H9 (cell line): Measurements from ENCODE around the gene KLHL7. TPM values are rescaled to one million over a fixed set of nuclear protein-coding genes. Genes with fewer than 3 reads are reported as not detected.

Source experiments
- DNase-seq: peaks from one replicate; pipeline ENCODE4 v3.0.0-alpha.2; 2017
- H2AFZ ChIP-seq: one replicate; pipeline ENCODE4 v1.6.1; 2013; ENCODE audit warnings: mild to moderate bottlenecking, low read length, control low read depth, moderate library complexity
- H2AK5ac ChIP-seq: 2 replicates; pipeline ENCODE4 v1.6.1; 2013; ENCODE audit warnings: low read length, control low read depth, mixed read lengths; ENCODE audit not compliant: insufficient read length
- H2BK120ac ChIP-seq: one replicate; pipeline ENCODE4 v1.6.1; 2013; ENCODE audit warnings: low read depth, mild to moderate bottlenecking, low read length, control low read depth, inconsistent platforms; ENCODE audit not compliant: poor library complexity, severe bottlenecking
- H2BK12ac ChIP-seq: 2 replicates; pipeline ENCODE4 v1.6.1; 2013; ENCODE audit warnings: low read length, control low read depth, mixed read lengths, low read depth; ENCODE audit not compliant: insufficient read length
- H2BK15ac ChIP-seq: 2 replicates; pipeline ENCODE4 v1.6.1; 2013; ENCODE audit warnings: low read depth, low read length, control low read depth
- H2BK20ac ChIP-seq: one replicate; pipeline ENCODE4 v1.6.1; 2013; ENCODE audit warnings: low read depth, mild to moderate bottlenecking, low read length, control low read depth, inconsistent platforms; ENCODE audit not compliant: poor library complexity, severe bottlenecking
- H2BK5ac ChIP-seq: 2 replicates; pipeline ENCODE4 v1.6.1; 2013; ENCODE audit warnings: low read length, control low read depth, mixed read lengths; ENCODE audit not compliant: insufficient read length
- H3K14ac ChIP-seq: 2 replicates; pipeline ENCODE4 v1.6.1; 2013; ENCODE audit warnings: low read length, control low read depth; ENCODE audit not compliant: insufficient read depth
- H3K18ac ChIP-seq: 2 replicates; pipeline ENCODE4 v1.6.1; 2013; ENCODE audit warnings: low read depth, mild to moderate bottlenecking, mixed read lengths, low read length, control low read depth; ENCODE audit not compliant: insufficient read length
- H3K23ac ChIP-seq: 2 replicates; pipeline ENCODE4 v1.6.1; 2013; ENCODE audit warnings: low read length, control low read depth, mixed read lengths, low read depth; ENCODE audit not compliant: insufficient read length
- H3K23me2 ChIP-seq: 2 replicates; pipeline ENCODE4 v1.6.1; 2013; ENCODE audit warnings: low read depth, mild to moderate bottlenecking, mixed read lengths, low read length, control low read depth; ENCODE audit not compliant: insufficient read length, poor library complexity, severe bottlenecking
- H3K27ac ChIP-seq: 2 replicates; pipeline ENCODE4 v1.5.1; 2013; ENCODE audit warnings: low read length, control low read depth, mixed read lengths, low read depth; ENCODE audit not compliant: insufficient read length
- H3K27me3 ChIP-seq: 2 replicates; pipeline ENCODE4 v1.6.1; 2013; ENCODE audit warnings: low read length, control low read depth, inconsistent platforms; ENCODE audit not compliant: insufficient read depth
- H3K4ac ChIP-seq: 2 replicates; pipeline ENCODE4 v1.6.1; 2013; ENCODE audit warnings: low read depth, mild to moderate bottlenecking, control low read depth, inconsistent platforms, low read length, moderate library complexity
- H3K4me1 ChIP-seq: 2 replicates; pipeline ENCODE4 v1.6.1; 2013; ENCODE audit warnings: low read length, control low read depth, inconsistent platforms; ENCODE audit not compliant: insufficient read depth
- H3K4me2 ChIP-seq: 2 replicates; pipeline ENCODE4 v1.6.1; 2013; ENCODE audit warnings: low read length, control low read depth, mixed read lengths; ENCODE audit not compliant: insufficient read length, insufficient read depth
- H3K56ac ChIP-seq: 2 replicates; pipeline ENCODE4 v1.6.1; 2013; ENCODE audit warnings: low read depth, mild to moderate bottlenecking, mixed read lengths, low read length, control low read depth; ENCODE audit not compliant: insufficient read length
- H3K79me1 ChIP-seq: 2 replicates; pipeline ENCODE4 v1.6.1; 2013; ENCODE audit warnings: low read depth, mild to moderate bottlenecking, moderate library complexity, low read length, control low read depth, inconsistent platforms; ENCODE audit not compliant: insufficient read depth, poor library complexity, severe bottlenecking
- H3K79me2 ChIP-seq: 2 replicates; pipeline ENCODE4 v1.6.1; 2013; ENCODE audit warnings: low read length, control low read depth, inconsistent platforms; ENCODE audit not compliant: insufficient read depth
- H3K9ac ChIP-seq: 2 replicates; pipeline ENCODE4 v1.6.1; 2013; ENCODE audit warnings: low read length, control low read depth, mixed read lengths; ENCODE audit not compliant: insufficient read length; ENCODE audit errors: extremely low read depth
- H3K9me3 ChIP-seq: one replicate; pipeline ENCODE4 v1.6.1; 2013; ENCODE audit warnings: low read depth, low read length, inconsistent platforms; ENCODE audit not compliant: control insufficient read depth
- H3T11ph ChIP-seq: one replicate; pipeline ENCODE4 v1.6.1; 2013; ENCODE audit warnings: mild to moderate bottlenecking, low read length, control low read depth, inconsistent platforms
- H4K20me1 ChIP-seq: one replicate; pipeline ENCODE4 v1.6.1; 2013; ENCODE audit not compliant: control insufficient read depth, insufficient read length, insufficient read depth
- H4K5ac ChIP-seq: 2 replicates; pipeline ENCODE4 v1.6.1; 2013; ENCODE audit warnings: low read depth, mild to moderate bottlenecking, mixed read lengths, low read length, control low read depth; ENCODE audit not compliant: insufficient read length
- H4K8ac ChIP-seq: replicated peaks from 2 replicates; pipeline ENCODE4 v1.6.1; 2013; ENCODE audit warnings: low read length, control low read depth, mixed read lengths, low read depth; ENCODE audit not compliant: insufficient read length
- H4K91ac ChIP-seq: 2 replicates; pipeline ENCODE4 v1.6.1; 2013; ENCODE audit warnings: low read depth, mild to moderate bottlenecking, moderate library complexity, mixed read lengths, low read length, control low read depth; ENCODE audit not compliant: insufficient read length
- H3K27ac Mint-ChIP-seq, 3 experiments: 2 replicates in 2 of 3; 3 replicates in 1 of 3; pipeline ENCODE4 v1.8.0; 2020 to 2021; ENCODE audit warnings: mixed read lengths in 3 of 3, mild to moderate bottlenecking in 1 of 3, moderate library complexity in 1 of 3
- H3K27me3 Mint-ChIP-seq: 2 replicates; pipeline ENCODE4 v1.8.0; 2021; ENCODE audit warnings: low read depth, mild to moderate bottlenecking, moderate library complexity, mixed read lengths
- H3K36me3 Mint-ChIP-seq, 3 experiments: 2 replicates in 2 of 3; 3 replicates in 1 of 3; pipeline ENCODE4 v1.8.0; 2020 to 2021; ENCODE audit warnings: low read depth in 3 of 3, mixed read lengths in 3 of 3; ENCODE audit not compliant: insufficient read depth in 1 of 3
- H3K4me1 Mint-ChIP-seq, 2 experiments: 2 replicates each; pipeline ENCODE4 v1.8.0; 2020; ENCODE audit warnings: mixed read lengths in 2 of 2
- H3K4me3 Mint-ChIP-seq, 2 experiments: 2 replicates in 1 of 2; 3 replicates in 1 of 2; pipeline ENCODE4 v1.8.0; 2020 to 2021; ENCODE audit warnings: mild to moderate bottlenecking in 2 of 2, mixed read lengths in 2 of 2, moderate library complexity in 1 of 2
- H3K9me3 Mint-ChIP-seq, 2 experiments: 2 replicates in 1 of 2; 3 replicates in 1 of 2; pipeline ENCODE4 v1.8.0; 2020; ENCODE audit warnings: mild to moderate bottlenecking in 2 of 2, mixed read lengths in 2 of 2, moderate library complexity in 1 of 2
- WGBS: extraction: QIAGEN DNeasy Blood & Tissue Kit; methylation state at CpG from one replicate; pipeline ENCODE4 v1.1.7; 2013; ENCODE audit warnings: missing lambda C conversion rate, low lambda C conversion rate, mixed read lengths; ENCODE audit not compliant: insufficient read length; ENCODE audit errors: extremely low coverage; 5-methylcytosine and 5-hydroxymethylcytosine counted together
- total RNA-seq: library from RNA; stranded (reverse); gene quantifications from 2 replicates; pipeline ENCODE4 v1.2.1, GENCODE V29; 2021
- TF ChIP-seq, protein P1 (sequence below): fragments of 200-600 bp; sonication (generic); conservative IDR thresholded peaks from 3 replicates; pipeline ENCODE4 v1.8.0; 2021; ENCODE audit warnings: antibody characterized with exemption, mild to moderate bottlenecking

The KLHL7 gene
- total RNA-seq, 1 experiment from 2014 or later, result 56.7 TPM

- H3K9me3 Mint-ChIP-seq, result no peaks in the 10 kb centered on the region
- Histone ChIP-seq H3K9me3 (no peaks in the 10 kb centered on the region), H4K8ac (no peak overlapping the region), H3K27me3 (no peaks in the 10 kb centered on the region), H2BK5ac (no peak overlapping the region), H3K18ac (no peak overlapping the region), H3T11ph (no peak overlapping the region), H3K23ac (no peak overlapping the region), H2BK20ac (no peak overlapping the region), H2AK5ac (no peak overlapping the region), H3K9ac (no peak overlapping the region), H3K4me1 (peaks cover 4% of the 10 kb centered on the region; the same call in 1 of the 2 replicates), H3K4ac (no peak overlapping the region), H2BK12ac (no peak overlapping the region), H3K79me2 (peaks cover 48% of the 10 kb centered on the region; the same call in 1 of the 2 replicates), H3K27ac (no peak overlapping the region), H2AFZ (no peak overlapping the region), H2BK120ac (no peak overlapping the region), H3K23me2 (peaks cover 12% of the 10 kb centered on the region), H3K56ac (no peak overlapping the region), H2BK15ac (no peak overlapping the region), H3K79me1 (no peaks in the 10 kb centered on the region), H3K4me2 (peak overlapping the region; percentile 19), H3K14ac (no peak overlapping the region), H4K20me1 (no peaks in the 10 kb centered on the region), H4K91ac (no peak overlapping the region), H4K5ac (no peak overlapping the region)
- no peak overlapping the region; a peak in 1 of 7 replicates for H3K27ac Mint-ChIP-seq
- no CpG with 5 or more reads among the region's 4 CpGs for WGBS
- DNase-seq, result no peak
- H3K36me3 Mint-ChIP-seq, result peaks cover 2 to 11% (median 9%) of the 10 kb centered on the region in 3 experiments; a peak in 4 of 7 replicates
- H3K4me1 Mint-ChIP-seq, result peaks cover 59 to 60% of the 10 kb centered on the region in 2 experiments
- TF ChIP-seq, protein P1, sequence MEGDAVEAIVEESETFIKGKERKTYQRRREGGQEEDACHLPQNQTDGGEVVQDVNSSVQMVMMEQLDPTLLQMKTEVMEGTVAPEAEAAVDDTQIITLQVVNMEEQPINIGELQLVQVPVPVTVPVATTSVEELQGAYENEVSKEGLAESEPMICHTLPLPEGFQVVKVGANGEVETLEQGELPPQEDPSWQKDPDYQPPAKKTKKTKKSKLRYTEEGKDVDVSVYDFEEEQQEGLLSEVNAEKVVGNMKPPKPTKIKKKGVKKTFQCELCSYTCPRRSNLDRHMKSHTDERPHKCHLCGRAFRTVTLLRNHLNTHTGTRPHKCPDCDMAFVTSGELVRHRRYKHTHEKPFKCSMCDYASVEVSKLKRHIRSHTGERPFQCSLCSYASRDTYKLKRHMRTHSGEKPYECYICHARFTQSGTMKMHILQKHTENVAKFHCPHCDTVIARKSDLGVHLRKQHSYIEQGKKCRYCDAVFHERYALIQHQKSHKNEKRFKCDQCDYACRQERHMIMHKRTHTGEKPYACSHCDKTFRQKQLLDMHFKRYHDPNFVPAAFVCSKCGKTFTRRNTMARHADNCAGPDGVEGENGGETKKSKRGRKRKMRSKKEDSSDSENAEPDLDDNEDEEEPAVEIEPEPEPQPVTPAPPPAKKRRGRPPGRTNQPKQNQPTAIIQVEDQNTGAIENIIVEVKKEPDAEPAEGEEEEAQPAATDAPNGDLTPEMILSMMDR, result no peak
- peak overlapping the region in 1 of 2 experiments; percentile 53; a peak in 2 of 5 replicates for H3K4me3 Mint-ChIP-seq
- no peaks in the 10 kb centered on the region for H3K27me3 Mint-ChIP-seq
These were observed 3.4 kb downstream of the KLHL7 start for GRCh38 chr7:23108995-23109394.
